Measurements from ENCODE around the gene RBM25.

Gene RBM25

GRCh38 chr14:73047808-73048207 is 10.5 kb upstream of the RBM25 start:
- TF ChIP-seq OVOL3 (tag by site-specific recombination; IDR thresholded peaks at IDR 0.05) (no peak), ZNF670 (tag by site-specific recombination; IDR thresholded peaks at IDR 0.05; ENCODE audit: low read depth) (no peak), PRDM4 (tag by site-specific recombination; IDR thresholded peaks at IDR 0.05) (no peak), HOXD13 (CRISPR knock-in tag; IDR thresholded peaks at IDR 0.05; ENCODE audit: borderline replicate concordance) (no peak), ZNF175 (tag by site-specific recombination; IDR thresholded peaks at IDR 0.05) (no peak), ZNF202 (tag by site-specific recombination; IDR thresholded peaks at IDR 0.05; ENCODE audit: borderline replicate concordance) (no peak), GFI1B (tag by site-specific recombination; IDR thresholded peaks at IDR 0.05) (no peak), CTCF (tag by site-specific recombination; IDR thresholded peaks at IDR 0.05) (no peak)
- TF ChIP-seq, protein P1, sequence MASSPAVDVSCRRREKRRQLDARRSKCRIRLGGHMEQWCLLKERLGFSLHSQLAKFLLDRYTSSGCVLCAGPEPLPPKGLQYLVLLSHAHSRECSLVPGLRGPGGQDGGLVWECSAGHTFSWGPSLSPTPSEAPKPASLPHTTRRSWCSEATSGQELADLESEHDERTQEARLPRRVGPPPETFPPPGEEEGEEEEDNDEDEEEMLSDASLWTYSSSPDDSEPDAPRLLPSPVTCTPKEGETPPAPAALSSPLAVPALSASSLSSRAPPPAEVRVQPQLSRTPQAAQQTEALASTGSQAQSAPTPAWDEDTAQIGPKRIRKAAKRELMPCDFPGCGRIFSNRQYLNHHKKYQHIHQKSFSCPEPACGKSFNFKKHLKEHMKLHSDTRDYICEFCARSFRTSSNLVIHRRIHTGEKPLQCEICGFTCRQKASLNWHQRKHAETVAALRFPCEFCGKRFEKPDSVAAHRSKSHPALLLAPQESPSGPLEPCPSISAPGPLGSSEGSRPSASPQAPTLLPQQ (tag by site-specific recombination; IDR thresholded peaks at IDR 0.05) = no peak
- CTCF ChIA-PET = no interaction called here
- Histone ChIP-seq H3K36me3 (ENCODE audit: control insufficient read depth in 2 of 2, insufficient read depth in 1 of 2, low read length in 2 of 2) (no peaks in the 10 kb centered on the region), H3K4me3 (ENCODE audit: low read depth, low read length) (no peak overlapping the region), H3K9me3 (ENCODE audit: control insufficient read depth, insufficient read depth, low read depth, low read length) (no peaks in the 10 kb centered on the region), H3K27ac (ENCODE audit: extremely low read depth, low read depth, low read length) (no peak overlapping the region), H3K4me1 (ENCODE audit: control insufficient read depth, insufficient read depth, low read length) (no peaks in the 10 kb centered on the region)
- POLR2A ChIA-PET = no interaction called here

DNA sequence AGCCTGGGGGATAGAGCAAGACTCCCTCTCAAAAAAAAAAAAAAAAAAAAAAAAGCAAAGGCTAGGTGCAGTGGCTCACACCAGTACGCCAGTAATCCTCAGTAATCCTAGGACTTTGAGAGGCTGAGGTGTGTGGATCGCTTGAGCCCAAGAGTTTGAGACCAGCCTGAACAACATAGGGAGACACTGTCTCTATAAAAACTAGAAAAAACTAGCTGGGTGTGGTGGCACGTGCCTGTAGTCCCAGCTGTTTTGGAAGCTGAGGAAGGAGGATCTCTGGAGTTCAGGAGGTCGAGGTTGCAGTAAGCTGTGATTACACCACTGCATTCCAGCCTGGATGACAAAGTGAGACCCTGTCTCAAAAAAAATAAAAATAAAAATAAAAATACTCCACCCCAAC is 8.9 kb upstream of the RBM25 start:
- Histone ChIP-seq H3K4me1 (ENCODE audit: control insufficient read depth, insufficient read depth, low read length) (no peaks in the 10 kb centered on the region), H3K9me3 (ENCODE audit: control insufficient read depth, insufficient read depth, low read depth, low read length) (no peaks in the 10 kb centered on the region), H3K36me3 (ENCODE audit: control insufficient read depth in 2 of 2, insufficient read depth in 1 of 2, low read length in 2 of 2) (no peaks in the 10 kb centered on the region), H3K4me3 (ENCODE audit: low read depth, low read length) (no peak overlapping the region), H3K27ac (ENCODE audit: extremely low read depth, low read depth, low read length) (no peak overlapping the region)
- ChIA-PET POLR2A (interaction anchor here (0.6 to 1.6 kb wide), 2 partner anchors 9 to 17 kb away, joined by 5 to 9 read pairs; partner anchors contain the start of gene RBM25), CTCF (interaction anchor here (0.6 kb wide), 3 partner anchors 9 to 17 kb away, joined by 4 to 7 read pairs (median 5); no protein-coding TSS in a partner anchor)
- no peak for TF ChIP-seq ZNF112 (tag by site-specific recombination; IDR thresholded peaks at IDR 0.05)
- TF ChIP-seq ZFP37 (tag by site-specific recombination; IDR thresholded peaks at IDR 0.05) = no peak
- TF ChIP-seq ZNF404 (tag by site-specific recombination; IDR thresholded peaks at IDR 0.05) = no peak
- no peak for TF ChIP-seq SP3 (tag by site-specific recombination; IDR thresholded peaks at IDR 0.05)
- TF ChIP-seq ZNF155 (tag by site-specific recombination; IDR thresholded peaks at IDR 0.05) = no peak
- no peak for TF ChIP-seq ZNF416 (tag by site-specific recombination; IDR thresholded peaks at IDR 0.05)
- no peak for TF ChIP-seq ZNF785 (tag by site-specific recombination; IDR thresholded peaks at IDR 0.05)
- TF ChIP-seq ZNF747 (tag by site-specific recombination; IDR thresholded peaks at IDR 0.05) = no peak
- TF ChIP-seq, protein P2, sequence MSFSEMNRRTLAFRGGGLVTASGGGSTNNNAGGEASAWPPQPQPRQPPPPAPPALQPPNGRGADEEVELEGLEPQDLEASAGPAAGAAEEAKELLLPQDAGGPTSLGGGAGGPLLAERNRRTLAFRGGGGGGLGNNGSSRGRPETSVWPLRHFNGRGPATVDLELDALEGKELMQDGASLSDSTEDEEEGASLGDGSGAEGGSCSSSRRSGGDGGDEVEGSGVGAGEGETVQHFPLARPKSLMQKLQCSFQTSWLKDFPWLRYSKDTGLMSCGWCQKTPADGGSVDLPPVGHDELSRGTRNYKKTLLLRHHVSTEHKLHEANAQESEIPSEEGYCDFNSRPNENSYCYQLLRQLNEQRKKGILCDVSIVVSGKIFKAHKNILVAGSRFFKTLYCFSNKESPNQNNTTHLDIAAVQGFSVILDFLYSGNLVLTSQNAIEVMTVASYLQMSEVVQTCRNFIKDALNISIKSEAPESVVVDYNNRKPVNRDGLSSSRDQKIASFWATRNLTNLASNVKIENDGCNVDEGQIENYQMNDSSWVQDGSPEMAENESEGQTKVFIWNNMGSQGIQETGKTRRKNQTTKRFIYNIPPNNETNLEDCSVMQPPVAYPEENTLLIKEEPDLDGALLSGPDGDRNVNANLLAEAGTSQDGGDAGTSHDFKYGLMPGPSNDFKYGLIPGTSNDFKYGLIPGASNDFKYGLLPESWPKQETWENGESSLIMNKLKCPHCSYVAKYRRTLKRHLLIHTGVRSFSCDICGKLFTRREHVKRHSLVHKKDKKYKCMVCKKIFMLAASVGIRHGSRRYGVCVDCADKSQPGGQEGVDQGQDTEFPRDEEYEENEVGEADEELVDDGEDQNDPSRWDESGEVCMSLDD (tag by site-specific recombination; IDR thresholded peaks at IDR 0.05) = no peak
- no peak for TF ChIP-seq ZBTB48 (tag by site-specific recombination; IDR thresholded peaks at IDR 0.05)

All from HEK293 (cell line).